ENCODE results near the gene C6orf58. TPM values are rescaled to one million over a fixed set of nuclear protein-coding genes. Genes with fewer than 3 reads are reported as not detected.

C6orf58 gene
- total RNA-seq, 1 experiment from 2014 or later, result not detected

- Mint-ChIP-seq H3K27me3 (ENCODE audit: low read depth) (no peaks in the 10 kb centered on the region), H3K27ac (0 out of 2 replicates have a peak overlapping the region, but pooled peaks have one; percentile 47), H3K9me3 (no peaks in the 10 kb centered on the region), H3K36me3 (no peaks in the 10 kb centered on the region), H3K4me1 (peaks cover 7% of the 10 kb centered on the region), H3K4me3 (no peak overlapping the region)
- no peak for TF ChIP-seq RELA (CRISPR knock-in tag; IDR thresholded peaks at IDR 0.05; ENCODE audit: borderline replicate concordance)
- TF ChIP-seq CREM (CRISPR knock-in tag; IDR thresholded peaks at IDR 0.05), result no peak
- no peak for TF ChIP-seq CBFB (CRISPR knock-in tag; IDR thresholded peaks at IDR 0.05; ENCODE audit: low read depth)
- TF ChIP-seq NR2C2 (CRISPR knock-in tag; IDR thresholded peaks at IDR 0.05), result no peak
- TF ChIP-seq ZNF263 (CRISPR knock-in tag; IDR thresholded peaks at IDR 0.05; ENCODE audit: low read depth), result no peak
- no peak for TF ChIP-seq GABPB1 (CRISPR knock-in tag; IDR thresholded peaks at IDR 0.05)
- no peak for TF ChIP-seq IRF2 (CRISPR knock-in tag; IDR thresholded peaks at IDR 0.05; ENCODE audit: borderline replicate concordance, low read depth)
- no peak for TF ChIP-seq ZBTB43 (CRISPR knock-in tag; IDR thresholded peaks at IDR 0.05)
- no peak for TF ChIP-seq SMAD4 (CRISPR knock-in tag; IDR thresholded peaks at IDR 0.05)
- ATAC-seq (peak; percentile 56), DNase-seq (ENCODE audit: low spot score) (no peak)
- CTCF ChIA-PET, result interaction anchor here (0.7 to 4.2 kb wide), 15 partner anchors 9 to 1734 kb away, joined by 3 to 38 read pairs (median 5); partner anchors contain the start of genes KIAA0408, MTCL3 and RNF146
- POLR2A ChIA-PET, result interaction anchor here (2.1 kb wide), 1 partner anchor 22 kb away, joined by 5 read pairs; no protein-coding TSS in a partner anchor
These were observed 38.2 kb upstream of the C6orf58 start for GRCh38 chr6:127538750-127539264.

- Mint-ChIP-seq H3K4me3 (no peak overlapping the region), H3K4me1 (peaks cover 7% of the 10 kb centered on the region), H3K27ac (no peak overlapping the region), H3K9me3 (no peaks in the 10 kb centered on the region), H3K27me3 (ENCODE audit: low read depth) (no peaks in the 10 kb centered on the region), H3K36me3 (no peaks in the 10 kb centered on the region)
- TF ChIP-seq ZSCAN18 (CRISPR knock-in tag; IDR thresholded peaks at IDR 0.05), result no peak
- no peak for TF ChIP-seq FOXJ3 (CRISPR knock-in tag; IDR thresholded peaks at IDR 0.05; ENCODE audit: borderline replicate concordance)
- TF ChIP-seq JUN (CRISPR knock-in tag; IDR thresholded peaks at IDR 0.05), result no peak
- TF ChIP-seq HMGA2 (CRISPR knock-in tag; IDR thresholded peaks at IDR 0.05), result no peak
- TF ChIP-seq NR2C2 (CRISPR knock-in tag; IDR thresholded peaks at IDR 0.05), result no peak
- TF ChIP-seq E2F4 (CRISPR knock-in tag; IDR thresholded peaks at IDR 0.05; ENCODE audit: borderline replicate concordance, low read depth), result no peak
- TF ChIP-seq MXD4 (CRISPR knock-in tag; IDR thresholded peaks at IDR 0.05; ENCODE audit: borderline replicate concordance), result no peak
- no peak for TF ChIP-seq USF2 (CRISPR knock-in tag; IDR thresholded peaks at IDR 0.05)
- TF ChIP-seq ATF2 (CRISPR knock-in tag; IDR thresholded peaks at IDR 0.05; ENCODE audit: borderline replicate concordance, low read depth), result no peak
- TF ChIP-seq ATF3 (CRISPR knock-in tag; conservative IDR thresholded peaks at IDR 0.05), result no peak
- no peak for TF ChIP-seq E2F5 (CRISPR knock-in tag; IDR thresholded peaks at IDR 0.05)
- TF ChIP-seq GTF2I (CRISPR knock-in tag; conservative IDR thresholded peaks at IDR 0.05), result no peak
- no peak for TF ChIP-seq ZNF512 (CRISPR knock-in tag; IDR thresholded peaks at IDR 0.05; ENCODE audit: borderline replicate concordance)
- no peak for ATAC-seq
- no peak for DNase-seq (ENCODE audit: low spot score)
- POLR2A ChIA-PET, result interaction anchor here (2.1 kb wide), 1 partner anchor 23 kb away, joined by 5 read pairs; no protein-coding TSS in a partner anchor
- CTCF ChIA-PET, result interaction anchor here (0.6 to 4.2 kb wide), 11 partner anchors 8 to 1735 kb away, joined by 3 to 38 read pairs (median 5); partner anchors contain the start of genes KIAA0408, MTCL3 and RNF146
These were observed 37.7 kb upstream of the C6orf58 start for GRCh38 chr6:127539272-127539671.
